GM13976 (cell line): ENCODE results near the gene TMEM86B.
"Not testable (repeated sequence)": the region's sequence is repeated elsewhere in the genome, so short reads cannot be mapped to it uniquely, and the experiment has no call there.

ENCODE experiments used
- DNase-seq: peaks from one replicate; pipeline ENCODE4 v3.0.0; 2012; ENCODE audit warnings: low spot score
- CTCF ChIP-seq: IDR thresholded peaks from 2 replicates; pipeline ENCODE4 v1.5.1; 2012; ENCODE audit warnings: borderline replicate concordance, mild to moderate bottlenecking; ENCODE audit not compliant: insufficient read depth; ENCODE audit errors: extremely low read depth, missing control alignments, control extremely low read depth
- in situ Hi-C: fragments of 300-500 bp; cut with MboI; formaldehyde crosslinking; loops from one replicate; pipeline ENCODE4 v1.12.0; 2022; ENCODE audit warnings: low sequenced_read_pairs, mixed read lengths, inconsistent platforms; ENCODE audit not compliant: unreplicated experiment

TMEM86B gene

GRCh38 chr19:55206664-55207500 is 21.7 kb downstream of the TMEM86B start:
- no peak for TF ChIP-seq CTCF
- DNase-seq: peak; percentile 75
- in situ Hi-C loops: no loop called here

GRCh38 chr19:55202199-55202598 is 26.4 kb downstream of the TMEM86B start:
- in situ Hi-C loops, DNase-seq: not testable (repeated sequence)

- in situ Hi-C loops: no loop called here
- TF ChIP-seq CTCF: no peak
- no peak for DNase-seq
These were observed 28.9 kb downstream of the TMEM86B start for GRCh38 chr19:55199620-55200204.

- no peak for DNase-seq
These were observed 29.9 kb downstream of the TMEM86B start for GRCh38 chr19:55198651-55199050.

GRCh38 chr19:55197528-55197927 is 31.0 kb downstream of the TMEM86B start:
- TF ChIP-seq CTCF: no peak

More at GRCh38 chr19:55198651-55199050, 29.9 kb downstream of the TMEM86B start:
- no peak for TF ChIP-seq CTCF
- in situ Hi-C loops: no loop called here

GRCh38 chr19:55196803-55197202 is 31.8 kb downstream of the TMEM86B start:
- no peak for DNase-seq
- TF ChIP-seq CTCF: no peak
- in situ Hi-C loops: no loop called here

More at GRCh38 chr19:55197528-55197927, 31.0 kb downstream of the TMEM86B start:
- in situ Hi-C loops: no loop called here
- DNase-seq: no peak

GRCh38 chr19:55193481-55193880 is 35.1 kb downstream of the TMEM86B start:
- no peak for DNase-seq
- in situ Hi-C loops: no loop called here
- TF ChIP-seq CTCF: no peak
